HG03025 (cell line): ENCODE measurements around the gene RASA4.
"Not testable (repeated sequence)": the region's sequence is repeated elsewhere in the genome, so short reads cannot be mapped to it uniquely, and the experiment has no call there.

ENCODE experiments used
- ATAC-seq: cut with Tn5 transposase; IDR thresholded peaks from one replicate; pipeline ENCODE4 v1.9.1; 2021; ENCODE audit warnings: mild to moderate bottlenecking, moderate library complexity; ENCODE audit not compliant: unreplicated experiment, low FRiP score

RASA4 gene

DNA sequence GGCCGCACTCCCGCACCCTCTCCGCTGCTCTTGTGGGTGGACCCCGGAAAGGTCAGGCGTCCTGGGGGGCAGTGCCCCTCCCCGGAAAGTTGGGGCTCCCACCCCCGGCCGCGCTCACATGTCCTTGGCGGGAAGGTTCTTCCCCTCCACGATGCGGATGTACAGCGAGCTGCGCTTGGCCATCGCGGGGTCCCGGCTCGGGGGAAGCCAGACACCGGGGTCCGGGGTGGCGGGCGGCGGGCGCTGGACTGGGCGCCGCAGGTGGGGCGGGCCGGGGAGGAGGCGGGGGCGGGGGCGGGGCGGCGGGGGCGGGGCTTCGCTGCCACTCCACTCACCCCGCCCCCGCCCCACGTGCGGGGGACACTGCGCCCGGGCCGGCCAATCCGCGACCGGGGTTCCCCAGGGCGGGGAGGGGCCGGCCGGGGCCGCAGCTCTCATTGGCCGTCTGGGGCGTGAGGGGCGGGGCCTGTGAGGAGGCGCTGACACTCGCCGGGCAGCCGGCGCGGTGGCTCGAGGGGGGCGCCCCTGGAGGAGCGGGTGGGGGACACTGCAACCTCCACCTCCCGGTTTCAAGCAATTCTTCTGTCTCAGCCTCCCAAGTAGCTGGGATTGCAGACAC, at the start of gene RASA4:
TSS of gene RASA4 (minus strand) at position 250 of the 619 bp plus-strand sequence. CDS start at position 183, 67 bp downstream.
- ATAC-seq, result peak; percentile 60

DNA sequence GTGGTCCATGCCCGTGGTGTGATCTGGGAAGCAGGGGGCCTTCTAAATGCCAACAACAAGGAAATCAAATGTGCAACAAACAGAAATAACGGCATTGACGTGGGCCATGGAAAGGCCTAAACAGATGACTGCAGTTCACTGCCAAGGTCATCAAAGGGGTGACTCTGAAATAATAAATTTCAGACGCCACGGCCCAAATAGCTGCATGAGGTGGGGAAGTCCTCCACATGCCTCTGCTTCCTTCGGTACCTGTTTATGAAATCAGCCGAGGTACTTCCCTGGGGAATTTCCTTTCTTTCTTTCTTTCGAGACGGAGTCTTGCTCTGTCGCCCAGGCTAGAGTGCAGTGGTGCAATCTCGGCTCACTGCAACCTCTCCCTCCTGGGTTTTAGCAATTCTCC, 48.2 kb upstream of the RASA4 start:
- ATAC-seq, result not testable (repeated sequence)

DNA sequence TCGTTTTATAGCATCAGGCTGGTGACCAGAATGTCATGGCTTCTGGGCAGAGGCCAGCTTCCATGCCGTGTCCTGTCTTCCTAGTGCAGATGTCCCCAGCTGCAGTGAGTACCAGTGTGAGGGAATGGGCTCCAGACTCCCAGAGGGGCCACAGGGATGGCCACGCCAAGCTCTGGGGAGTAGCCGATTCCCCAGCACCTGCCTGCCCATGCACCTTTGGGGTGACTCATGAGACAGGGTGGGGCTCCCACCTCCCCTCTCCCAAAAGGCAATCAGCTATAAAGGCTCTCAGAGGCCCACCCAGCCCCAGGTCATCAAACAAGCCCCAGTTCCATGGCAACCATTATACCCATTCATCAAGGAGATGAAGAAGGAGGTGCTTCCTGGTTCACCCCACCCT, 33.4 kb upstream of the RASA4 start, which contains the start of gene SPDYE2B:
TSS of gene SPDYE2B (plus strand) at position 396 of the 400 bp plus-strand sequence. CDS start 2,030 bp downstream, outside the sequence.
- not testable (repeated sequence) for ATAC-seq

DNA sequence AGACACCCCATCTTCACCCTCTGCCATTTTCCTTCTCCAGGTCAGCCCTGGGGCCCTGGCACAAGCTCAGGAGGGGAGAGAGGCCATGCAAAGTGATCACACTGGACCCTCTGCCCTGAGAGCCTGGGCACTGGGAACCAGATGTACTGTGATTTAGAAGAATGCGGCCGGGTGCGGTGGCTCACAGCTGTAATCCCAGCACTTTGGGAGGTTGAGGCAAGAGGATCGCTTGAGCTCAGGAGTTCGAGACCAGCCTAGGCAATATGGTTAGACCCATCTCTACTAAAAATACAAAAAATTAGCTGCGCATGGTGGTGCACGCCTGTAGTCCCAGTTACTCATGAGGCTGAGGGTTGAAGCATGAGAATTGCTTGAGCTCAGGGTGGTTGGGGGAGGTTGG, 31.3 kb upstream of the RASA4 start:
- not testable (repeated sequence) for ATAC-seq

DNA sequence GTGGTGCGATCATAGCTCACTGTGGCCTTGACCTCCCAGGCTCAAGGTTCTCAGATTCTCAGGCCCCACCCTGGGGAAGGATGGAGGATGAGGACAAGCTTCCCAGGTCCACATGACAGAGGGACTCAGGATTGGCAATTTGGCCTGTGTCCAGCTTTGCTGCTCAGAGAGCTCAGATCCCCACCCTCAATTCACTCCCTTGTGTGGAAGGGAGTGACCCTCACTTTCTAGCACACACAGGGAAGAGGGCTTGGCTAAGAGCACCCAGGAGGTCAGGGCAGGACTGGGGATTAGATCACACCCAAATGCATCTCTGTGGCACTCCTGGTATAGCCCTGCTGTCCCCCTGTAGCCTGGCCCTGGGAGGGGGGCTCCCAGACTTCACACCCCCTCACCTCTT, 26.8 kb upstream of the RASA4 start:
- not testable (repeated sequence) for ATAC-seq

DNA sequence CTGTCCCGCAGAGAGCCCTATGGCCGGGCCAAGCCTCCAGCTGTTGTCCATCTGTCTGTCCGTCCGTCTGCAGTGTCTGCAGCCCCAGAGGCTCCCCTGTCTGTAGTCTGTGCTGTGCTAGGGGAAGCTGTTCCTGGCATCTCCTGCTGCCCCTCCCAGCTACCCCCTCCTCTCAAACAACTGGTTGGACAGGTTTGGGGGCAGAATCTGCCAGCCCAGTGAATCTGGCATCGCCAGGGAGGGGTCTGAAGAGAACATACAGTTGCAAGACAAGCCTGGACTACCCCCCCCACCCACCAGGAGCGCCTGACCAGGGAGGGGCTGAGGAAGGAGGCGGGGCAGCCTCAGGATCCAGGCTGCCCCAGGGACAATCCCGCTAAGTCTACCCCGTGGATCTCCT, 26.1 kb upstream of the RASA4 start, which contains the start of gene UPK3BL1:
TSS of gene UPK3BL1 (minus strand) at position 101 of the 400 bp plus-strand sequence. CDS start at position 51, 50 bp downstream.
- not testable (repeated sequence) for ATAC-seq

DNA sequence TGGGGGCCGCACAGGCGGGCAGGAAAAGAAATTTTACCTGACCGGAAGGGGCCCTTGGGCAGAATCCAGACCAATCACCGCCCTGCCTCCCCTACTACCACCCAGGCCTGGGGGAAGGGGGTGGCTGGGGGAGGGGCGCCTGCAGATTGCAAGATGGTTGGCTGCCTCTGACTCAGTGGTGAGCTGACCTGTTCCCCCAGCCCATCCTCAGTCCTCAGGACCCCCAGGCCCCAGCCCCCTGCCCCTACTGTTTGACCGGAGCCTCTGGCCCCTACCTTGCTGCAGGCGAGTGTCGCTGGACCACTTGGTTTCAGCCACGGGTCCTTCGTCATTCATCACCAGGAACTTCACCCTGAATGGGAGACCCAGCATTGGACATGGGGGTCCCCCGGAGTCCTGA, 22.3 kb upstream of the RASA4 start:
- ATAC-seq, result peak; percentile 13

DNA sequence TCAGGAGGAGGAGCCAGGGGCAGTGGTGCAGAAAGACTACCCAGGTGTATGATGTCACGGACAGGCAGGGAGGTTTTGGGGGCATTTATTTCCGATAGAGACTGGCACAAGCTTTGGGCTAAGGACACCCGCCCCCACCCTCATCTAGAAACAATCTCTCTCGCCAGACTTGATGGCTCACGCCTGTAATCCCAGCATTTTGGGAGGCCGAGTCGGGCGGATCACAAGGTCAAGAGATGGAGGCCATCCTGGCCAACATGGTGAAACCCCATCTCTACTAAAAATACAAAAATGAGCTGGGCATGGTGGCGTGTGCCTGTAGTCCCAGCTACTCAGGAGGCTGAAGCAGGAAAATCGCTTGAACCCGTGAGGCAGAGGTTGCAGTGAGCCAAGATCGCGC, 20.4 kb upstream of the RASA4 start:
- ATAC-seq, result not testable (repeated sequence)

DNA sequence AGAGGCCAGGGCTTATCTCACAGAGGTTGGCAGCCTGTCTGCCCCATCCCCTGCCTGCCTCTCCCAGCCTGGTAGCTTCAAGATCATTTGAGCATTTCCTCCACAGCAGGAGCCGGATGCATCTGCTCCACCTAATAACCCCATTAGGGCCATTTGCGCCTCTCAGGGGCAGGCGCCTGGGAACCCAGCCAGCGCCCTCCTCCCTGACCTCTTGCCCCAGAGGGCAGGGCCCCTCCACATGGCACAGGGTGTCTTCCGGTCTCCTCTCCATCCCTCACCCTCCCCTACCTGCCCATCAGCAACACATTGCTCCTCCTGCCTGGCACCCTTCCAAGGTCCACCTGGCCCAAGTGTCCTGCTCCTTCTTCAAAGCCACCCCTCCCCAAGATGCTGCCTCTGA, 18.8 kb upstream of the RASA4 start:
- not testable (repeated sequence) for ATAC-seq

DNA sequence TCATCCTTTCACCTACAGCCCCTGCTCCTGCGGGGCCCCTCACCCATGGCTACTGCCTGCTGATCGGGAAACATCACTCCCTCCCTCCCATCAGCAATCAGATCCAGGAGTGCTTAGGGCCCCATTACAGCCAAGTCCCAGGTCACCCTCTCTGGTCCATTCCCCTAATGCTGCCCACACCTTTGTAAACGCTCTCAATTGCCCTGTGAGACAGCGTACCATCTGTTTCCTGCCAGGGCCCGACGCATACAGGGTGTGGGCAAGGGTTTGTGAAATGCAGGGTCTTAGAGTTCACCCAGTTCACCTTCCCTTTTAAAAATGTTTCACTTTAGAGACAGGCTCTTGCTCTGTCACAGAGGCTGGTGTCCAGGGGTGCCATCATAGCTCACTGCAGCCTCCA, 17.7 kb upstream of the RASA4 start:
- ATAC-seq, result not testable (repeated sequence)

DNA sequence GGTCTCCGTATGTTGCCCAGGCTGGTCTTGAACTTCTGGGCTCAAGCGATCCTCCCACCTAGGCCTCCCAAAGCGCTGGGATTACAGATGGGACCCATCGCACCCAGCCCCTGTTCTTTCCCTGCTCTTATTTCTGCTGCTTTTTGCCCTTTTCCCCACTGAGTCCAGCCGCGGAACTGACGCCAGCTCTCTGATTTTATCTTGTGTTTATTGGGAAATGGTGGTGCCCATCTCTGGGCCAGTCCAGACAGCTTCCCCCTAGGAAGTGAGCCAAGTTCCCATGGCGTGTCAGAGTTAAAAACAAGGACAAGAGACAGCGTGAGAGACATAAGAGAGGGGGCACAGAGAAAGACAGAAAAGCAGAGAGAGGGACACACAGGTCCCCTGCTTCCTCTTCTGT, 14.1 kb upstream of the RASA4 start:
- not testable (repeated sequence) for ATAC-seq

DNA sequence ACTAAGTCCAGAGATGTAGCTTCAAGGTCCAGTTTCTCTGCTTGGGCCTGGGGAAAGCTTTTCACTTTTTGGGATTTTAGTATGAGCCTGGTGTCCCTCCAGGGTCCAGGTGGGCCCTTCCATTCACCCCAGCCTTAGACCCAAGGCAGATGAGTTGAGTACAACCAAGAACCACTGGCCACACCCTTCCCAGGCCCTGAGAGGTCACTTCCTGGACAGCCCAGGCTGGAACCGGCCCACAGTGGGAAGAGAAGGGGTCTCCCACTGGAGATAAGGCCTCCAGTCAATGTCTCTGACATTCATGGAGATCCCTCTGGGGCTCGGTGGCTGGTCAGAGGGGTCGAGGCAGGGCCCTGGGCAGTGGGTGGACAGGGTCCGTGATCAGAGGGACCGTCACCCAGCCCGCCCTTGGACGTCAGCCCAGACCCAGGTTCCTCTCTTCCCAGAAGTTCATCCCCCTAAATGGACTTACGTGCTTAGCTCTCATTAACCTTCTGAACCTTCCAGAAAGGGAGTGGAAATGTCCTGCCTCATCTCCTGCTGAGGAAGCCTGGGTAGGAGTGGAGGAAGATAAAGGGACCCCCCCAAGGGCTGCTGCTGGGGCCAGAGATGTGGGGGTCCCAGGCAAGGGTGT, 10.8 kb upstream of the RASA4 start:
- not testable (repeated sequence) for ATAC-seq

DNA sequence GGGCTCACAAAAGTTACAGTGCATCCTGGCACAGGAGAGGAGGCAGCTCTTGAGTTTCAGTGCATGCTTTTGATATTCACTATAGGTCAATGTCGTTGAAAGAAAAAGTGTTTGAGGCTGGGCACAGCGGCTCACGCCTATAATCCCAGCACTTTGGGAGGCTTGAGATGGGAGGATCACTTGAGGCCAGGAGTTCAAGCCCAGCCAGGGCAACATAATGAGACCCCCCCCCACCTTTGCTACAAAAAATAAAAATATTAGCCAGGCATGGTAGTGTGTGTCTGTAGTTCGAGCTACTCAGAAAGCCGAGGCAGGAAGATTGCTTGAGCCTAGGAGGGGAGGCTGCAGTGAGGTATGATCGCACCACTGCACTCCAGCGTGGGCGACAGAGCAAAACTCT, 1.6 kb upstream of the RASA4 start:
- ATAC-seq, result not testable (repeated sequence)

DNA sequence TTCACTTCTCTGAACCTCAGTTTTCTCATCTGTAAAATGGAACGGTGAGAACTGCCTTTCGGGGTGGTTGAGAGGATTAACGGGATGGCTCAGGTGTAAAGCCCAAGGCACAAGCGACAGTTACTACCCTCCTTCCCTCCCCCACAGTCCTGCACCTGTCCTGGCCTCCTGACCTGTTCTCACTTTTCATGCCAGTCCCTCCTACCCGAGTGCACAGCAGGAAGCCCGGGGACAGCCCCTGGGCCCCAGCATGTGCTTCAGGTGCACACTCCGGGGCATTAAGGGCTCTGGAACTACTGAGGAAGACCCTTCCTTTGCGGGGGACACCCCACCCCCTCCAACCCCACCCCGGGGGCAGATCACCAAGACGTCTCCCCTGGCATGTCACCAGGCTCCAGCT, 626 bp downstream of the RASA4 start:
- not testable (repeated sequence) for ATAC-seq

DNA sequence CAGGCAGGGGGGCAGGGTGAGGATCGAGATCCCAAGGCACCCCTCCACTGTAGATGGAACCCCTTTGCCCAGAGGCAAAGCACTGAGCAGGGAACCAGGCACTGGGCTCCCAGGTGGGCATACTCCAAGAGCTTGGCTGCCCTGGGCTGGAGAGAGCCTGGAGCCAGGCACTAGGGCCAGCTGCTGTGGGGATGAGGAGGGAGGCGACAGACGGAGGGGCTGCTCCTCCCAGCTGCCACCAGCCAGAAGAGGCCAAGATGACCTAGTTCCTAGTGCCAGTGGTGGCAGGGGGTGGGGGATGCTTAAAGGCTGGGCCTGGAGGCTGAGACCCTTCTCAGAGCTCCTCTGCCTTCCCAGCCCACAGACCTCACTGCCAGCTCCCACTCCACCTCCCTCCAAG, 1.7 kb downstream of the RASA4 start:
- ATAC-seq, result not testable (repeated sequence)

DNA sequence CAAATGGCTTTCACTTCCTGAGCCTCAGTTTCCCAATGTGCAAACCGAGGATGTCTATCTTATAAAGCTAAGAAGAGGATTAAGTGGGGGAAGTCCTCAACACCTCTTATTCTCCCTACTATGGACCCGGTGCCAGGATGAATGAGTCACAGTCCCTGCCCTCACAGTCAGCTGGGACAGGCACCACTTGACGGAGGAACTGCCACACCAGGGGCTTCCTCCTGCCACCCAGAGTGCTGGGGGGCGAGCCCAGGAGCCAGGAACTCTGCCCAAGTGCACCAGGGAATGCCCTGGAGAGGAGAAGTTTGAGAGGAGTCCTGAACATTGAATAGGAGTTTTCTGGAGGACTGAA, 2.2 kb downstream of the RASA4 start:
- ATAC-seq, result peak; percentile 16

DNA sequence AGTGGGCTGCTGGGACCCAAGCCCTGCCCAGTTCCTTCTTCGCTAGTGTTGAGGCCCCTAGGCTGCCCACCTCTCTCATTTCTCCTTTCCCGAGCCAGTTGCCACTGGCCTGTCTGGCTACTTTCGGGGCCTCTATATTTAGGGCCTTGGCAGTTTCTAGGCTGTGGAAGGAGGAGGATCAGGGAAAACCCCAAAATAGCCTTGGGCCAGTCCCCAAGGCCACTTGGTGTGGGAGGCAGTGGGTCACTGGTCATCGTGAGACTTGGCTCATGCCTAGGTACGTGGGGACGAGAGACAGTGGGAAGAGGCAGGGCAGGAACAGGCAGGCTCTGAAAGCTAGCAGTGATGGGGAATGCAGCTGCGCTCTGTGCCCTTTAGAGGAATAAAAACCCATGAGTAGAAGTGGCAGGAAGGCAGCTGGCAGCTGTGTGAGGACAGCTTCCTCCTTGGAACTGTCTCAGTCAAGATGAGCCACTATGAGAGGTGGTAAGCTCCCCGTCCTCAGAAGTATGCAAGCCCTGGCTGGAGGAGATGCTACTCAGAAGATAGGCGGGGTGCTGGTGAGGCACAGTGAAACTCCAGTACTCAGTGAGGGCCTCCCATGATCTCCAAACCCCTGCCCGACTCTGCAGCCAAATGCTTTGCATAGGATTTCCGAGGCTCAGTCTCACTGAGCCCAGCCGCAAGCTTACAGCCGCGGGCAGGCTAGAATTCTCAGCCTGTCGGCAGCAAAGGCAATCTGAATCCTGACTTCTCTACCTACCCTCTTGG, 2.8 kb downstream of the RASA4 start:
- ATAC-seq, result peak; percentile 62

DNA sequence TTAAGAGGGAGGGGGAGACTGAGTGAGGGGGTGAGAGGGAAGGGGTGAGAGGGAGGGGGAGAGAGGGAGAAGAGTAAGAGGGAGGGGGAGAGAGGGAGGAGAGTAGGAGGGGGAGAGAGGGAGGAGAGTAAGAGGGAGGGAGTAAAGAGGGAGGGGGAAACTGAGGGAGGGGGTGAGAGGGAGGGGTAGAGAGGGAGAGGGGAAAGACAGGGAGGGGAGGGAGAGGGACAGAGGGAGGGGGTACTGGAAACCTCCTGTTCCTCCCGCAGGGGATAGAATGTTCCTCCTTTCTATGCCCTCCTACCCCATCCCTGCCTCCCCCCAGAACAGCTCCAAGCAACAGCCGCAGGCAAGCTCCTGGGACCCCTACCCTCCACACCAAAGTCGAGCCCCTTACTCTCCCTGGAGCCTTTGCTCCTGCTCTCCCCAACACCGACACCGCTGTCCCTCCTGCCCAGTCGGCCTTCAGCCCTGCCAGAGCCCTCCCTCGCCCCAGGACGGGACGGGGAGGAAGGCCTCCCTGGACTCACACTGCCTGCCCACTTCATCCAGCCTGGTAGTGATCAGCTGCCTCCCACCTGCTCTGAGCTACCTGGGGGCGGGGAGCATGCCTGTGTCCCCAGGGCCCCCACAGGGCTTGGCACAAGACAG, 4.8 kb downstream of the RASA4 start:
- not testable (repeated sequence) for ATAC-seq

DNA sequence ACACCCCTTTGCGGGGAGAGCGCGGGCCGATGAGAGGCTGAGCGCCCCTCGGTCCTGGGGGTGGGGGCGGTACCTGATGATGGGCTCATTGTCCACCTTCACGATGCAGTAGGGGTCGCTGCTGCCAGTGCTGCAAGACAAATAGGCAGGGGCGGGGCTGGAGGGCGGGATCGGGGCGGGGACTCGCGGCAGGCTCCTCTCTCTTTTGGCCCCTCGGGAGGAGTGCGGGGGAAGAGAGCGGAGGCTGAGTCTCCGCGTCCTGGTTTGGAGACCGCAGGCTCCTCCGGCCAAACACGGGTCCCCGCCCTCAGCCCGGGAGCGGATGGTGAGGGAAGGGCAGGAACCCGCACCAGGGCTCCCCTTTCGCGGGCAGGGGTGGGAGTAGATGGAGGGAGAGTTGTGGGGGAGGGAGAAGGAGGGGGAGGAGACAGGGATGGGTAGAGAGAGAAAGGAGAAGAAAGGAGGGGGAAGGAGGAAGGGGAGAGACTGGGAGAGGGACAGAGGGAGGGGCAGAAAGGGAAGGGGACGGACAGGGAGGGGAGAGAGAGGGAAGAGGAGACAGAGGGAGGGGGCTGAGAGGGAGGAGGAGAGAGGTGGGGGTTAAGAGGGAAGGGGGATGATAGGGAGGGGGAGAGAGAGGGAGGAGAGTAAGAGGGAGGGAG, 5.4 kb downstream of the RASA4 start:
- ATAC-seq, result peak; percentile 26

DNA sequence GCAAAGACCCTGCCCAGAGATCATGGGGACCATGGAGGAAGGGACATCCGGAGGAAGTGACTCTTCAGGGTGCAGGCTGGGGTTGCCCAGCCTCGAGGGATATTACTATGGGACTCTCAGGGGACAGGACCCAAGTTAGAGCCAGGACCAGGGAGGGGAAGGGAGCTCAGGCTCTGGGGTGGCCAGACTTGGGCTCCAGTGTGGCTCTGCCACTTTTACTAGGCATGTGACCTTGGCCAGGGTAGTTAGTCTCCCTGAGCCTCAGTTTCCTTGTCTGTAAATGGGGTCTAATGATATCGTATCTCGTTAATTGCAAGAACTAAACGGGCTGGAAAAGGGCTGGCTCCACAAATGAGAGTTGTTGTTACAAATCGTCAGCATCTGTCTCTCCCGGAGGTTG, 6.1 kb downstream of the RASA4 start:
- not testable (repeated sequence) for ATAC-seq
